Stimulated activated CD8-positive, alpha-beta memory T cell treated with anti-CD3 and anti-CD28 coated beads, Interleukin-7, amount 100 ng/mL, for 48 hours (primary cell): ENCODE results near the gene DCK.
"Not testable (repeated sequence)": the region's sequence is repeated elsewhere in the genome, so short reads cannot be mapped to it uniquely, and the experiment has no call there.

ENCODE experiments used
- DNase-seq, 2 donors: peaks; one replicate each; pipeline ENCODE4 v3.0.0-alpha.2; 2020; ENCODE audit warnings: low read depth in 1 of 2; ENCODE audit errors: extremely low read depth in 1 of 2

The DCK gene

GRCh38 chr4:71059573-71059972 lies 66.1 kb downstream of the DCK start:
- not testable (repeated sequence) for DNase-seq

- no peak for DNase-seq
Measured at GRCh38 chr4:71062436-71062835, 69.0 kb downstream of the DCK start.

GRCh38 chr4:71063711-71064110 lies 70.3 kb downstream of the DCK start:
- DNase-seq: no peak

DNA sequence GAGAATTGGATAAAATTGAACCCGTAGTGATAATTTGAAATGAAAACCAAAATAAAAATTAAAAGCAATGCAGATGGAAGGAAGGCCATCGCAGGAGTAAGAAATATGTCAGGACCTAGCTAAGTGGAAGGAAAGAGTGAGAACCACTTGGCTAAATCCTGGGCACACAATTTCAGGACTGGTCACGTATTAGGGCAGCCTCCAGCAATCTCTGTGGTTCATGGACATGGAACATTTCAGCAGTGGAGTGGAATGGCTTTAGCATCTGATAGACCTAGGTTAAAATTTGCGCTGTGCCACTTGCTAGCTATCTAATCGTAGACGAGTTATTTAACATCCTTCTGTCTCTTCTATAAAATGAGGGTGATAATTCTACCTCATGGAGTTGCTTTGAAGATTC lies 71.1 kb downstream of the DCK start:
- no peak for DNase-seq

DNA sequence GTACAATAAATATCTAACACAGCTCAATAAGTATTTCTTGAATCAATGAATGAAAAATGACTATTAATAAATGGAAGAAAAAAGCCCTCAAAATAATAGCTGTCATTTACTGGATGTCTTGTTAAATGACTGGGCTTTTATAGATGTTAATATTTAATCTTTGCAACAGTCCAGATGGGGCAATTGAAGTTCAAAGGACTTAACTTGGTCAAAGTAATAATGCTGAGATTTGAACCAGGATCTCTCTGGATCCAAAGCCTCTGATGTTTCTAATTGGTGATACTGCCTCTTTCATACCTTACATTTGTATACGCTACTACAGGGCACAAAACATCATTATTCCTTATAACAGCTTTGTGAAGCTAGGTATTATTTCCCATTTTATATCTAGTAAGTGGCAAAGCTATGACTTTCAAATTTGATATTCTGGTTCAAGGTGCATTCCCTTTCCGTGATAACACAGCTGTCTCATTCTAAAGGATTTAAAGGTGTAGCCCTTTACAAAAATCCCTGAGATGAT lies 72.6 kb downstream of the DCK start:
- no peak for DNase-seq

DNA sequence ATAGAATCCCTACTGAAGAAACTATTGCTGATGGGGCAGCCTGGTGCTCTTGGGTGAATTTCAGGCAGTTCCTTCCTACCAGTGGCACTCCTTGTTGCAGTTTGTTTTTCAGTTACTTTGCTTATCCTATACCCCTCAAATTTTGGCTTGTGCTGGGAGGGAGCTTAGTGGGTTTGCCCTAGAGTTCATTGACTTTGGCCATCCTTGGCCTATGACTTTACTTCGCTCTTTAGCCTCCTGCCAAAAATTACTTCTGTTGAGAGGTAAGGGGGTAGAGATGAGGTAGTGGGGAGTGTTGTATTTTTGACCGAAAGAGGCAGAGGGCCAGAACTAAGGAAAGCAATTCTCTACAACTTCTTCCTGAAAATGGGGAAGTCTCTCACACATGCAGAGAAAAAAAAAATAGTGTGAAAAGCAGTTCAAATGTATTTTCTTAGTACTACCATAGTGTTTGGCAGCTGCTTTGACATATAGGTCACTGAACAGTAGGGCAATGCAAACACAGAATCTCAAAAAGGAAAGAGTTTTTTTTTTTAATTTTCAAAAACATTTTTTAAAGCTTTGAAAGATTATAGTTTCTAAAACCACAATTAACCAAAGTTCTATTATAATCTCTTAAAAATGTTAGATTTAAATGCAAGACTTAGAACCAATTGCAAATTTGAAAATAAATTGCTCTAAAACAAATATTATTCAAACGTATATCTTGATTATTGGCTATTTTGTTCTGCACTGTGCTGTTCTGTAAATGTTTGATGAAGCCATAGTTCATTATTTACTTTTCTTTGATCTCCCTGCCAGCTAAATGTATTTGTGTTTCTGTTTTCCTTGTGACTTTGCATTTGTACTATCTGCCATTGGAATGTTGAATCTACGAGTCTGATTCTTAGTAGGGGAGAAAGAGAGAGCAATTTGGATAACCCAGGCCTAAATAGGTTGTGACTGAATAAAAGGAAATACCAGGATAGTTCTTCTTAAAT lies 73.6 kb downstream of the DCK start:
- DNase-seq: no peak

- DNase-seq: no peak
Measured at GRCh38 chr4:71069063-71069462, 75.6 kb downstream of the DCK start.

DNA sequence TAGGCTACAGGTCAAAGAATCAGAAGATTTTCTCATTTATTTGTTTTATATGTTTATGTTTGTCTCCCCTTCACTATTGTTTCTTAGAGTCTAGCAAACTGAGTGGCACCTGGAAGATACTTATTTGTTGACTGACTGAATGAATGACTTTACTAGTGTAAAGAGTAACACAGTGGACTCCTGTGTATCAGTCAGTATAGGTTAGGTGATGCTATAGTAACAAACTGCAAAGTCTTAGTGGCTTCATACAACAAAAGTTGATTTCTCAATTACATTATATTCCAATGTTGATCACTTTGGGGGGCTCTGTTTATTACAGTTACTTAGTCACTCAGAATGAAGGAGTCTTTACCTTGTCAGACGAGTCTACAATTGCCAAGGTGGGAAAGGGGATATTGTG lies 76.6 kb downstream of the DCK start:
- DNase-seq: no peak

DNA sequence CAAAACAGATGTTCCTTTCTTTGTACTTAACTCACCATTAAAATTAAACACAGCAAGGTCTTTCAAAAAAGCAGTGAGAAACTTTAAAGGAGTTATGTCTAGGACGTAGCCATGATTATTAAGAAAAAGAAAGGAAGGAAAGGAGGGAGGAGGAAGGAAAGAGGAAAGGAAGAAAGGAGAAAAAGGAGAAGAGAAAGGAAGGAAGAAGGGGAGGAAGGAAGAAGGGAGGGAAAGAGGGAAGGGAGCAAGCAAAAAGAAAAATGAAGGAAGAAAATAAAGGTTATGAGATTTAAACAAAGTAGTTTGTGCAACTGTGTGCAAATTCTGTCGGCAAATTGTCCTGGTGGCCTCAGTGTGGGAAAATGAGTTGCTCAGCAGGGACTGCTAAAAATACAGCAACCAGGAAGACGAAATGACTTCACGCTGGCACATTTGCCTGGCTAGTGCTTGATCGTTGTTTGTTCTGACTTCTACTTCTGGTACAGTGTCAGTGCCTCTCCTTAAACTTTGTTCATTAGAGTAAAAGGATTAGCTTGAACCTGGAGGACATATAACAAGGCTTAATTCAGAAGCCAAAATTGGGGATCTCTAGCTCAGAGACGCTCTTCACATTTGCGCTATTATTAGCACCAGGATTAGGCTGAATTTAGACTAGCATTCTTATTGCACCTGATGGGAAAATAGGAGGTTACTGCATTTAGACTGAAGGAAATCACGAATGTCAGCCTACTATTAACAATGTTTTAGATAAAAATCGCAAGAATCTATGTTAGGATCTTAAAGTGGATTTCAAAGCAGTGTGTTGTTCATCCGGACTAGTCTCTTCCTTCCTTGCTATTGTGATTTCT lies 81.2 kb downstream of the DCK start:
- no peak for DNase-seq
